ENCODE measurements around the gene MEGF6.

- TF ChIP-seq MYC (IDR thresholded peaks at IDR 0.05; ENCODE audit: low read depth, low read length) (no peak), MYC (CRISPR knock-in tag; IDR thresholded peaks at IDR 0.05; ENCODE audit: borderline replicate concordance, low read depth) (no peak), POLR2A (conservative IDR thresholded peaks at IDR 0.05) (no peak), JUNB (CRISPR knock-in tag; conservative IDR thresholded peaks at IDR 0.05) (no peak), MAX (CRISPR knock-in tag; IDR thresholded peaks at IDR 0.05) (no peak), ZNF133 (CRISPR knock-in tag; IDR thresholded peaks at IDR 0.05) (no peak), HNRNPH1 (optimal IDR thresholded peaks at IDR 0.05; ENCODE audit: low read depth, low read length) (no peak), GABPB1 (CRISPR knock-in tag; IDR thresholded peaks at IDR 0.05) (no peak), GABPA (tag; conservative IDR thresholded peaks at IDR 0.05; ENCODE audit: low read depth) (no peak), ELF1 (tag; IDR thresholded peaks at IDR 0.05) (no peak), KLF13 (tag; IDR thresholded peaks at IDR 0.05; ENCODE audit: borderline replicate concordance, low read depth) (no peak), TEAD4 (IDR thresholded peaks at IDR 0.05; ENCODE audit: low read length) (no peak), TEAD4 (CRISPR knock-in tag; IDR thresholded peaks at IDR 0.05; ENCODE audit: borderline replicate concordance) (no peak)
- TF ChIP-seq, protein P1, sequence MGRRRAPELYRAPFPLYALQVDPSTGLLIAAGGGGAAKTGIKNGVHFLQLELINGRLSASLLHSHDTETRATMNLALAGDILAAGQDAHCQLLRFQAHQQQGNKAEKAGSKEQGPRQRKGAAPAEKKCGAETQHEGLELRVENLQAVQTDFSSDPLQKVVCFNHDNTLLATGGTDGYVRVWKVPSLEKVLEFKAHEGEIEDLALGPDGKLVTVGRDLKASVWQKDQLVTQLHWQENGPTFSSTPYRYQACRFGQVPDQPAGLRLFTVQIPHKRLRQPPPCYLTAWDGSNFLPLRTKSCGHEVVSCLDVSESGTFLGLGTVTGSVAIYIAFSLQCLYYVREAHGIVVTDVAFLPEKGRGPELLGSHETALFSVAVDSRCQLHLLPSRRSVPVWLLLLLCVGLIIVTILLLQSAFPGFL (CRISPR knock-in tag; IDR thresholded peaks at IDR 0.05), result no peak
- TF ChIP-seq, protein P2, sequence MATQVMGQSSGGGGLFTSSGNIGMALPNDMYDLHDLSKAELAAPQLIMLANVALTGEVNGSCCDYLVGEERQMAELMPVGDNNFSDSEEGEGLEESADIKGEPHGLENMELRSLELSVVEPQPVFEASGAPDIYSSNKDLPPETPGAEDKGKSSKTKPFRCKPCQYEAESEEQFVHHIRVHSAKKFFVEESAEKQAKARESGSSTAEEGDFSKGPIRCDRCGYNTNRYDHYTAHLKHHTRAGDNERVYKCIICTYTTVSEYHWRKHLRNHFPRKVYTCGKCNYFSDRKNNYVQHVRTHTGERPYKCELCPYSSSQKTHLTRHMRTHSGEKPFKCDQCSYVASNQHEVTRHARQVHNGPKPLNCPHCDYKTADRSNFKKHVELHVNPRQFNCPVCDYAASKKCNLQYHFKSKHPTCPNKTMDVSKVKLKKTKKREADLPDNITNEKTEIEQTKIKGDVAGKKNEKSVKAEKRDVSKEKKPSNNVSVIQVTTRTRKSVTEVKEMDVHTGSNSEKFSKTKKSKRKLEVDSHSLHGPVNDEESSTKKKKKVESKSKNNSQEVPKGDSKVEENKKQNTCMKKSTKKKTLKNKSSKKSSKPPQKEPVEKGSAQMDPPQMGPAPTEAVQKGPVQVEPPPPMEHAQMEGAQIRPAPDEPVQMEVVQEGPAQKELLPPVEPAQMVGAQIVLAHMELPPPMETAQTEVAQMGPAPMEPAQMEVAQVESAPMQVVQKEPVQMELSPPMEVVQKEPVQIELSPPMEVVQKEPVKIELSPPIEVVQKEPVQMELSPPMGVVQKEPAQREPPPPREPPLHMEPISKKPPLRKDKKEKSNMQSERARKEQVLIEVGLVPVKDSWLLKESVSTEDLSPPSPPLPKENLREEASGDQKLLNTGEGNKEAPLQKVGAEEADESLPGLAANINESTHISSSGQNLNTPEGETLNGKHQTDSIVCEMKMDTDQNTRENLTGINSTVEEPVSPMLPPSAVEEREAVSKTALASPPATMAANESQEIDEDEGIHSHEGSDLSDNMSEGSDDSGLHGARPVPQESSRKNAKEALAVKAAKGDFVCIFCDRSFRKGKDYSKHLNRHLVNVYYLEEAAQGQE (IDR thresholded peaks at IDR 0.05; ENCODE audit: borderline replicate concordance), result no peak
- TF ChIP-seq, protein P2 (CRISPR knock-in tag; IDR thresholded peaks at IDR 0.05; ENCODE audit: low read depth), result no peak
- TF ChIP-seq, protein P3, sequence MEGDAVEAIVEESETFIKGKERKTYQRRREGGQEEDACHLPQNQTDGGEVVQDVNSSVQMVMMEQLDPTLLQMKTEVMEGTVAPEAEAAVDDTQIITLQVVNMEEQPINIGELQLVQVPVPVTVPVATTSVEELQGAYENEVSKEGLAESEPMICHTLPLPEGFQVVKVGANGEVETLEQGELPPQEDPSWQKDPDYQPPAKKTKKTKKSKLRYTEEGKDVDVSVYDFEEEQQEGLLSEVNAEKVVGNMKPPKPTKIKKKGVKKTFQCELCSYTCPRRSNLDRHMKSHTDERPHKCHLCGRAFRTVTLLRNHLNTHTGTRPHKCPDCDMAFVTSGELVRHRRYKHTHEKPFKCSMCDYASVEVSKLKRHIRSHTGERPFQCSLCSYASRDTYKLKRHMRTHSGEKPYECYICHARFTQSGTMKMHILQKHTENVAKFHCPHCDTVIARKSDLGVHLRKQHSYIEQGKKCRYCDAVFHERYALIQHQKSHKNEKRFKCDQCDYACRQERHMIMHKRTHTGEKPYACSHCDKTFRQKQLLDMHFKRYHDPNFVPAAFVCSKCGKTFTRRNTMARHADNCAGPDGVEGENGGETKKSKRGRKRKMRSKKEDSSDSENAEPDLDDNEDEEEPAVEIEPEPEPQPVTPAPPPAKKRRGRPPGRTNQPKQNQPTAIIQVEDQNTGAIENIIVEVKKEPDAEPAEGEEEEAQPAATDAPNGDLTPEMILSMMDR (IDR thresholded peaks at IDR 0.05 in 2 of 3, conservative IDR thresholded peaks at IDR 0.05 in 1 of 3; ENCODE audit: insufficient read depth in 2 of 3, low read depth in 1 of 3, low read length in 3 of 3), result no peak
Measured at GRCh38 chr1:3628445-3628844, 17.1 kb upstream of the MEGF6 start.

Measured in K562 (cell line).